Transverse colon (tissue), 4 donors: ENCODE data around the gene ARHGEF11.

Experiments
- CTCF ChIP-seq, 5 experiments: fragments of 200-600 bp in 3 of 5; fragments of 450-650 bp in 2 of 5; sonication (generic) in 3 of 5; IDR thresholded peaks; 1 replicate in 2 of 5; 2 replicates in 3 of 5; pipeline ENCODE4 v1.5.1; 2016 to 2017; ENCODE audit warnings: antibody characterized with exemption in 5 of 5, inconsistent platforms in 3 of 5, mild to moderate bottlenecking in 2 of 5, moderate library complexity in 1 of 5
- POLR2A ChIP-seq: fragments of 450-650 bp; IDR thresholded peaks from one replicate; pipeline ENCODE4 v1.6.1; 2016; ENCODE audit warnings: antibody characterized with exemption, mild to moderate bottlenecking, moderate library complexity
- POLR2AphosphoS5 ChIP-seq, 3 donors: sonication (generic); formaldehyde crosslinking; IDR thresholded peaks; one replicate each; pipeline ENCODE4 v1.6.1; 2016; ENCODE audit warnings: antibody characterized with exemption in 3 of 3

- TF ChIP-seq POLR2AphosphoS5 (IDR thresholded peaks at IDR 0.05): no peak
- TF ChIP-seq CTCF (IDR thresholded peaks at IDR 0.05): no peak
- TF ChIP-seq POLR2A: no peak
These were observed 107.7 kb downstream of the ARHGEF11 start for GRCh38 chr1:156937883-156938282.
